HCT116 (cell line): ENCODE data around the gene GRHL3. TPM values are rescaled to one million over a fixed set of nuclear protein-coding genes. Genes with fewer than 3 reads are reported as not detected.

Experiments used
- ATAC-seq: fragments of 200-7000 bp; cut with Tn5 transposase; 2 replicates; pipeline ENCODE4 v1.9.1; 2020; ENCODE audit warnings: mild to moderate bottlenecking, moderate library complexity
- BruUV-seq: library from RNA; stranded (reverse); fragments of 400-500 nt; replicated peaks from 2 replicates; lab custom pipeline; 2021; lab: Mats Ljungman, UMichigan
- CTCF ChIA-PET: fragments of 300-600 bp; sonication (Branson Sonifier 250); formaldehyde crosslinking; loops from one replicate; lab custom pipeline; 2021; ENCODE audit warnings: antibody characterized with exemption; lab: Charles Lee
- POLR2A ChIA-PET: fragments of 300-600, 350-600 bp; sonication (Branson Sonifier 250); formaldehyde crosslinking; loops from one replicate; lab custom pipeline; 2021; ENCODE audit warnings: antibody characterized with exemption; lab: Charles Lee
- RAD21 ChIA-PET, 2 experiments: fragments of 300-600 bp; sonication (Branson Sonifier 250); formaldehyde crosslinking; loops; one replicate each; lab custom pipeline; 2023; ENCODE audit warnings: low total read pairs in 2 of 2; ENCODE audit not compliant: uncharacterized antibody in 2 of 2, unreplicated experiment in 2 of 2, low non-redundant PET in 1 of 2; lab: Charles Lee
- DNase-seq: peaks from one replicate; pipeline ENCODE4 v3.0.0-alpha.2; 2010; ENCODE audit warnings: low read depth, low spot score
- H2AFZ ChIP-seq: fragments of 200-600 bp; shearing (Covaris generic), sonication (generic); 2 replicates; pipeline ENCODE4 v1.6.1; 2017; ENCODE audit warnings: low read depth, mixed run types, mixed read lengths, antibody characterized with exemption, low read length; ENCODE audit not compliant: poor library complexity, severe bottlenecking
- H3K27ac ChIP-seq: 2 replicates; pipeline ENCODE4 v1.5.1; 2012; ENCODE audit warnings: low read depth, low read length
- H3K27me3 ChIP-seq: fragments of 200-600 bp; sonication (generic); 2 replicates; pipeline ENCODE4 v1.6.1; 2016; ENCODE audit warnings: mixed run types, low read length, mixed read lengths; ENCODE audit not compliant: insufficient read depth
- H3K36me3 ChIP-seq, 2 experiments: fragments of 200-500 bp in 1 of 2; fragments of 200-600 bp in 1 of 2; sonication (Bioruptor generic) in 1 of 2; sonication (generic) in 1 of 2; 2 replicates each; pipeline versions ENCODE4 v1.5.1 to v1.6.1; 2014 to 2016; ENCODE audit warnings: low read length in 2 of 2, inconsistent platforms in 1 of 2, mixed read lengths in 1 of 2, mixed run types in 1 of 2; ENCODE audit not compliant: insufficient read depth in 2 of 2, control insufficient read depth in 1 of 2
- H3K4me1 ChIP-seq, 2 experiments: fragments of 200-600 bp in 1 of 2; sonication (generic) in 1 of 2; 2 replicates each; pipeline versions ENCODE4 v1.5.1 to v1.6.1; 2012 to 2017; ENCODE audit warnings: low read length in 2 of 2, inconsistent platforms in 1 of 2, mild to moderate bottlenecking in 1 of 2, mixed read lengths in 1 of 2, mixed run types in 1 of 2, moderate library complexity in 1 of 2; ENCODE audit not compliant: insufficient read depth in 2 of 2, control insufficient read depth in 1 of 2
- H3K4me2 ChIP-seq: fragments of 200-600 bp; sonication (generic); 2 replicates; pipeline ENCODE4 v1.6.1; 2017; ENCODE audit warnings: mixed run types, low read length, mixed read lengths
- H3K4me3 ChIP-seq, 2 experiments: fragments of 200-600 bp in 1 of 2; sonication (generic) in 1 of 2; replicated peaks in 1 of 2; 2 replicates each; pipeline ENCODE4 v1.5.1; 2011 to 2016; ENCODE audit warnings: low read length in 2 of 2, control low read depth in 1 of 2, low read depth in 1 of 2, mild to moderate bottlenecking in 1 of 2, mixed read lengths in 1 of 2, mixed run types in 1 of 2
- H3K79me2 ChIP-seq: fragments of 200-600 bp; sonication (generic); 2 replicates; pipeline ENCODE4 v1.6.1; 2017; ENCODE audit warnings: mild to moderate bottlenecking, mixed run types, low read length, moderate library complexity, mixed read lengths; ENCODE audit not compliant: insufficient read depth
- H3K9ac ChIP-seq: fragments of 200-600 bp; sonication (generic); 2 replicates; pipeline ENCODE4 v1.6.1; 2016; ENCODE audit warnings: low read length, mixed read lengths
- H3K9me2 ChIP-seq: fragments of 200-600 bp; sonication (generic), shearing (Covaris generic); 2 replicates; pipeline ENCODE4 v1.6.1; 2017; ENCODE audit warnings: mixed run types, mild to moderate bottlenecking, moderate library complexity; ENCODE audit not compliant: insufficient read depth
- H3K9me3 ChIP-seq, 2 experiments: fragments of 200-500 bp in 1 of 2; fragments of 200-600 bp in 1 of 2; sonication (Bioruptor generic) in 1 of 2; sonication (generic) in 1 of 2; 2 replicates each; pipeline ENCODE4 v1.6.1; 2014 to 2017; ENCODE audit warnings: low read length in 2 of 2, mixed read lengths in 2 of 2, inconsistent platforms in 1 of 2, low read depth in 1 of 2, mild to moderate bottlenecking in 1 of 2, mixed run types in 1 of 2, moderate library complexity in 1 of 2; ENCODE audit not compliant: control insufficient read depth in 1 of 2, insufficient read depth in 1 of 2
- H4K20me1 ChIP-seq: fragments of 200-600 bp; sonication (generic), shearing (Covaris generic); 2 replicates; pipeline ENCODE4 v1.6.1; 2017; ENCODE audit warnings: mixed run types, mild to moderate bottlenecking, moderate library complexity; ENCODE audit not compliant: insufficient read depth
- ATF3 ChIP-seq: IDR thresholded peaks from 2 replicates; pipeline ENCODE4 v1.6.1; 2012
- CEBPB ChIP-seq: IDR thresholded peaks from 2 replicates; pipeline ENCODE4 v1.6.1; 2012; ENCODE audit warnings: low read depth
- EGR1 ChIP-seq: IDR thresholded peaks from 2 replicates; pipeline ENCODE4 v1.6.1; 2012; ENCODE audit warnings: low read depth
- ELF1 ChIP-seq: IDR thresholded peaks from 2 replicates; pipeline ENCODE4 v1.6.1; 2012; ENCODE audit warnings: low read depth, borderline replicate concordance
- EZH2phosphoT487 ChIP-seq: fragments of 200-600 bp; IDR thresholded peaks from 2 replicates; pipeline ENCODE4 v1.6.1; 2018; ENCODE audit warnings: antibody characterized with exemption, borderline replicate concordance
- SIN3A ChIP-seq: IDR thresholded peaks from 2 replicates; pipeline ENCODE4 v1.6.1; 2012; ENCODE audit warnings: low read depth
- YY1 ChIP-seq: IDR thresholded peaks from 2 replicates; pipeline ENCODE4 v1.6.1; 2011; ENCODE audit warnings: low read length, low read depth, moderate library complexity, mild to moderate bottlenecking; ENCODE audit not compliant: insufficient replicate concordance; ENCODE audit errors: extremely low read depth
- ZBTB33 ChIP-seq: IDR thresholded peaks from 2 replicates; pipeline ENCODE4 v1.6.1; 2011; ENCODE audit warnings: mild to moderate bottlenecking, low read length, moderate library complexity; ENCODE audit not compliant: insufficient replicate concordance; ENCODE audit errors: extremely low read depth
- intact Hi-C: fragments of 100-400 bp; cut with micrococcal nuclease; formaldehyde crosslinking; loops from 2 replicates; pipeline ENCODE4 v1.10.0; 2022
- total RNA-seq: library from RNA; stranded (reverse); gene quantifications from one replicate; pipeline ENCODE4 v1.2.1, GENCODE V29; 2021; ENCODE audit not compliant: unreplicated experiment

Gene GRHL3
- total RNA-seq, 1 experiment from 2014 or later = 1.0 TPM

- no peaks in the 10 kb centered on the region for H3K79me2 ChIP-seq
- BruUV-seq = no TSS peak
- ChIA-PET CTCF (no interaction called here), POLR2A (no interaction called here), RAD21 (no interaction called here)
- ATAC-seq (peak; percentile 6; the same call in 1 of the 2 replicates), DNase-seq (no peak)
- no peaks in the 10 kb centered on the region for H3K27me3 ChIP-seq
- TF ChIP-seq ELF1 (no peak), SIN3A (no peak), EGR1 (no peak), CEBPB (no peak), YY1 (no peak), EZH2phosphoT487 (no peak), ATF3 (no peak), ZBTB33 (no peak)
- H3K36me3 ChIP-seq = no peaks in the 10 kb centered on the region
- no peak overlapping the region for H3K9ac ChIP-seq
- no peaks in the 10 kb centered on the region for H4K20me1 ChIP-seq
- no peak overlapping the region for H3K4me3 ChIP-seq
- no peak overlapping the region for H3K27ac ChIP-seq
- intact Hi-C loops = no loop called here
- H2AFZ ChIP-seq = no peak overlapping the region
- H3K9me2 ChIP-seq = no peaks in the 10 kb centered on the region
- H3K9me3 ChIP-seq = no peaks in the 10 kb centered on the region
- peaks cover 3 to 12% of the 10 kb centered on the region in 2 experiments; a peak in 3 of 4 replicates for H3K4me1 ChIP-seq
- no peak overlapping the region for H3K4me2 ChIP-seq
These were observed 37.9 kb downstream of the GRHL3 start for GRCh38 chr1:24357038-24357437.
